GF-D8 (cell line): ENCODE data around the gene FAM219A.
"Not testable (repeated sequence)": the region's sequence is repeated elsewhere in the genome, so short reads cannot be mapped to it uniquely, and the experiment has no call there.

Source experiments
- DNase-seq: peaks from one replicate; lab custom pipeline; 2025; lab: John Stamatoyannopoulos, UW

Gene FAM219A

GRCh38 chr9:34442770-34443169 is 15.6 kb downstream of the FAM219A start:
- no peak for DNase-seq

GRCh38 chr9:34440017-34440416 is 18.4 kb downstream of the FAM219A start:
- DNase-seq: no peak

- DNase-seq: not testable (repeated sequence)
These were observed 19.9 kb downstream of the FAM219A start for GRCh38 chr9:34438465-34438864.

GRCh38 chr9:34437926-34438307 is 20.5 kb downstream of the FAM219A start:
- not testable (repeated sequence) for DNase-seq

- no peak for DNase-seq
These were observed 21.1 kb downstream of the FAM219A start for GRCh38 chr9:34437006-34437925.

- no peak for DNase-seq
These were observed 26.7 kb downstream of the FAM219A start for GRCh38 chr9:34431667-34432066.

- no peak for DNase-seq
These were observed 27.4 kb downstream of the FAM219A start for GRCh38 chr9:34430843-34431437.

GRCh38 chr9:34428325-34428958 is 29.9 kb downstream of the FAM219A start:
- no peak for DNase-seq

GRCh38 chr9:34426347-34427074 is 31.9 kb downstream of the FAM219A start:
- DNase-seq: no peak

- no peak for DNase-seq
These were observed 38.5 kb downstream of the FAM219A start for GRCh38 chr9:34419716-34420504.

- no peak for DNase-seq
These were observed 40.6 kb downstream of the FAM219A start for GRCh38 chr9:34417734-34418133.

GRCh38 chr9:34413231-34413852 is 45.0 kb downstream of the FAM219A start:
- DNase-seq: no peak

- DNase-seq: no peak
These were observed 46.0 kb downstream of the FAM219A start for GRCh38 chr9:34412336-34412735.

GRCh38 chr9:34409154-34409553 is 49.2 kb downstream of the FAM219A start:
- DNase-seq: no peak

- no peak for DNase-seq
These were observed 50.2 kb downstream of the FAM219A start for GRCh38 chr9:34408173-34408572.

- DNase-seq: no peak
These were observed 52.2 kb downstream of the FAM219A start for GRCh38 chr9:34406219-34406618.

- DNase-seq: no peak
These were observed 52.7 kb downstream of the FAM219A start for GRCh38 chr9:34405719-34406118.

GRCh38 chr9:34403554-34404380 is 54.6 kb downstream of the FAM219A start:
- DNase-seq: no peak

GRCh38 chr9:34400686-34401602 is 57.4 kb downstream of the FAM219A start:
- DNase-seq: no peak
